ENCODE measurements around the gene UBE2E3.

DNA sequence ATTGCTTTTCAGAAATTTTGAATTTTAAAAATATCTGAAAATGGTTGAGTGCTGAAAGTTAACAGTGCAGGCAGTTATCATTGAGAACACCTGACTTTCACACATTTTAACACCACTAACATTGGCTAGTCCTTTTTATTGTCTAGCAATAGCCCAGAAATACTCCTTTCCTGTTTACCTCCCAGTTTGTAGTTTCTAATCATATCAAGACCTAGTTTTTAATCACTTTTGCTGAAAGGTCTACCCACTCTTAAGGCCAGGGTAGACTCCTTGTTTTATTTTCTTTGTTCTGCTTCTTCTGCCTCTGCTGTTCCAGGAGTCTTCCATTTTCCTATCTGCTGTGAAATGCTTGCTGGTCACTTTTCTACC, 72.1 kb downstream of the UBE2E3 start:
- TF ChIP-seq, protein P1, sequence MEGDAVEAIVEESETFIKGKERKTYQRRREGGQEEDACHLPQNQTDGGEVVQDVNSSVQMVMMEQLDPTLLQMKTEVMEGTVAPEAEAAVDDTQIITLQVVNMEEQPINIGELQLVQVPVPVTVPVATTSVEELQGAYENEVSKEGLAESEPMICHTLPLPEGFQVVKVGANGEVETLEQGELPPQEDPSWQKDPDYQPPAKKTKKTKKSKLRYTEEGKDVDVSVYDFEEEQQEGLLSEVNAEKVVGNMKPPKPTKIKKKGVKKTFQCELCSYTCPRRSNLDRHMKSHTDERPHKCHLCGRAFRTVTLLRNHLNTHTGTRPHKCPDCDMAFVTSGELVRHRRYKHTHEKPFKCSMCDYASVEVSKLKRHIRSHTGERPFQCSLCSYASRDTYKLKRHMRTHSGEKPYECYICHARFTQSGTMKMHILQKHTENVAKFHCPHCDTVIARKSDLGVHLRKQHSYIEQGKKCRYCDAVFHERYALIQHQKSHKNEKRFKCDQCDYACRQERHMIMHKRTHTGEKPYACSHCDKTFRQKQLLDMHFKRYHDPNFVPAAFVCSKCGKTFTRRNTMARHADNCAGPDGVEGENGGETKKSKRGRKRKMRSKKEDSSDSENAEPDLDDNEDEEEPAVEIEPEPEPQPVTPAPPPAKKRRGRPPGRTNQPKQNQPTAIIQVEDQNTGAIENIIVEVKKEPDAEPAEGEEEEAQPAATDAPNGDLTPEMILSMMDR (IDR thresholded peaks at IDR 0.05; ENCODE audit: borderline replicate concordance, extremely low read depth, low read length, poor library complexity, severe bottlenecking): no peak
- no peak for TF ChIP-seq EZH2 (IDR thresholded peaks at IDR 0.05; ENCODE audit: borderline replicate concordance, low read depth, low read length, severe bottlenecking)
